GM13977 (cell line): Measurements from ENCODE around the gene FKBP4.

Source experiments
- DNase-seq: peaks from one replicate; pipeline ENCODE4 v3.0.0; 2012; ENCODE audit warnings: low spot score
- in situ Hi-C: fragments of 300-500 bp; cut with MboI; formaldehyde crosslinking; loops from one replicate; pipeline ENCODE4 v1.12.0; 2022; ENCODE audit warnings: low sequenced_read_pairs, low pct_unique_long_range_greater_than_20kb, mixed read lengths, inconsistent platforms; ENCODE audit not compliant: unreplicated experiment
- TF ChIP-seq, protein P1 (sequence below): IDR thresholded peaks from 2 replicates; pipeline ENCODE4 v1.5.1; 2012; ENCODE audit warnings: mild to moderate bottlenecking, control low read depth; ENCODE audit not compliant: insufficient read depth; ENCODE audit errors: extremely low read depth, missing control alignments

FKBP4 gene

DNA sequence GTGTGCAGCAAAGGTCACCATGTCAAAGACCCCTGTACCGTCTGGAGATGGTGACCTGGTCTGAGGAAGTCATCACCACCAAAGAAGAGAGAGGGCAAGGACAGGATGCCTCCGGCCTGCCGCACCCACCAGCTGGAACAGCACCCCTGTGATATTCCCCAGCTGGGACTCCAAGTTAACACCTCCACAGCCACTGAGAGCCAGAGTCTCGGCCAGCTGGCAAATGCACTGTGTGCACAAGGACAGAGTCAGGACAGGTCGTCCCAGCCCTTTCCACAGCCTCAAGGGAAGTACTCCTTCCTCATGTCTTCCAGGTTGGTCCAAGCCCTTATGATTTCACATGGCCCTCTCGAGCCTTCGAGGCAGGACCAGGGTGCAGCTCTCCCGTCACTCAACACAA, 19.3 kb upstream of the FKBP4 start:
- in situ Hi-C loops: no loop called here
- no peak for DNase-seq
- TF ChIP-seq, protein P1, sequence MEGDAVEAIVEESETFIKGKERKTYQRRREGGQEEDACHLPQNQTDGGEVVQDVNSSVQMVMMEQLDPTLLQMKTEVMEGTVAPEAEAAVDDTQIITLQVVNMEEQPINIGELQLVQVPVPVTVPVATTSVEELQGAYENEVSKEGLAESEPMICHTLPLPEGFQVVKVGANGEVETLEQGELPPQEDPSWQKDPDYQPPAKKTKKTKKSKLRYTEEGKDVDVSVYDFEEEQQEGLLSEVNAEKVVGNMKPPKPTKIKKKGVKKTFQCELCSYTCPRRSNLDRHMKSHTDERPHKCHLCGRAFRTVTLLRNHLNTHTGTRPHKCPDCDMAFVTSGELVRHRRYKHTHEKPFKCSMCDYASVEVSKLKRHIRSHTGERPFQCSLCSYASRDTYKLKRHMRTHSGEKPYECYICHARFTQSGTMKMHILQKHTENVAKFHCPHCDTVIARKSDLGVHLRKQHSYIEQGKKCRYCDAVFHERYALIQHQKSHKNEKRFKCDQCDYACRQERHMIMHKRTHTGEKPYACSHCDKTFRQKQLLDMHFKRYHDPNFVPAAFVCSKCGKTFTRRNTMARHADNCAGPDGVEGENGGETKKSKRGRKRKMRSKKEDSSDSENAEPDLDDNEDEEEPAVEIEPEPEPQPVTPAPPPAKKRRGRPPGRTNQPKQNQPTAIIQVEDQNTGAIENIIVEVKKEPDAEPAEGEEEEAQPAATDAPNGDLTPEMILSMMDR: no peak

DNA sequence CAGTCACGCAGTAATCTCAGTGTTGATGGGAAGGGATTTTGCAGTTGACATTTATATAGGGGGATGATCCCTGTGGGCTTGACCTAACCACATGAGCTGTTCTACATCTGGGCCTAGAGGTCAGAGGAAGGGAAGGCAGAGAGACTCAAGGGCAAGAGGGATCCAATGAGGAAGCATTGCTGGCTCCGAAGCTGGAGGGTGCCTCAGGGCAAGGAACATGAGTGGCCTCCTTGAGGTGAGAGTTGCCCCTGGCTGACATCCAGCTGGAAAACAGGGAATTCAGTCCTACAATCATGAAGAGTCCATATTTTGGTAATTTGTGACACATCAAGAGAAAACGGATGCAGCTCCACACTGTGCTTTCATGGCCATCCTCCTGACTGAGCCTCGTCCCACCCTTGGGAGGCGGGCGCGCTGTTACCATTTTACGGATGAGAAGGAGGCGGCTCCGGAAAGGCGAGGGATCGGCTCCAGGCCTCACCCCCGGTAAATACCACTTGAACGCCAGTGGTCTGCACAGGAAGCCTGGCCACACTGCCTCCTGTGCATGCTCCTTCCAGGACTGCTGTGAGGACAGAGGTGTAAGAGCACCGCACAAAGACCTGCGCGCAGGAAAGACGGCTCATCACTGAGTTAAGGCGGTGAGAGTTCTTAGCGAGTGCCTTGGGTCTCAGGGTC, 18.5 kb upstream of the FKBP4 start:
- in situ Hi-C loops: no loop called here
- DNase-seq: no peak
- TF ChIP-seq, protein P1: no peak

DNA sequence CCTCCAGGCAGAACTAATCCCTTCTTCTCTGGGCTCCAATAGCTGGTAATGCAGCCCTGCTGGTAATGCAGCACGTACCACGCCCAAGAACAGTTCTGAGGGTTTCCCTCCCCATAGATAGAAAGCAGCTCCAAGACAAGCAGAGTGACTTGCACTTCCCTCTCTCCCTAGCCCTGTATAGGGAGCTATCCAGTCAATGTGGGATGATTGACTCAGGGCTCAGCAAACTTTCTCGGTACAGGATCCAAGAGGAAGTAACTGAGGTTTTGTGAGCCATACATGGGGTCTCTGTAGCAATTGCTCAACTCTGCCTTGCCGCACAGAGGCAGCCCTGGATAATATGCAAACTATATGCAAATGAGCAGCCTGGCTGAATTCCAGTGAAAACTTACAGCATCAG, 15.5 kb upstream of the FKBP4 start:
- TF ChIP-seq, protein P1: no peak
- in situ Hi-C loops: no loop called here
- no peak for DNase-seq

DNA sequence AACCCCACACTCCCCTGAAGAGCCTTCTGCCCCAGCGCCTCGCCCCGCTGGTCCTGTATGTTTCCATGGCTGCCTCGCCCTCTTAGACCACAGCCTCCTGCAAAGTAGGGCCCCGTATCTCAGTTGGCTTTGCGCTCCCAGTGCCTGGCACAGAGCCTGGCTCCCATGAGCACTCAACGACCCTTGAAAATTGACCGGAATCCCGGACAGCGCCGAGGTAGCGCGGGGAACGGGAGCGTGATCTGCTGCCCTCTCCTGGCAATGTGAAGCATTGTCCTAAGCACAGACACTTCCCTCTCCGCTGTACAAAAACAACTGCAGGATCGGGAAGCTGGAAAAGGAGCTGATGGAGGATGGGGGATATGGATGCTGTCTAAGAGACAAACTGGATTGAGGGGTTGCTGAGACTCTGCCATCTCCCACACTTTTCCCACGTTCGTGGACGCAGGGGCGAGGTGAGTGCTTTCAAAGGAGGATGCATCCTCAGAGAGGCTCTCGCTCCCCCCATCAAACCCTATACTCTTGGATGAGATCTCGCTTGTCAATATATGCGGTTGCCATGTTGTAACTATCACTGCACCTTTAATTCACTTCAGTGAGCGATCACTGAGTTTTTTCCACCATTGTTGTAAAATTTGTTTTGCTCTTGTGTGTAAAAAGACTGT, 10.7 kb upstream of the FKBP4 start:
- DNase-seq: peak; percentile 66
- in situ Hi-C loops: no loop called here
- TF ChIP-seq, protein P1: peak; percentile 78

DNA sequence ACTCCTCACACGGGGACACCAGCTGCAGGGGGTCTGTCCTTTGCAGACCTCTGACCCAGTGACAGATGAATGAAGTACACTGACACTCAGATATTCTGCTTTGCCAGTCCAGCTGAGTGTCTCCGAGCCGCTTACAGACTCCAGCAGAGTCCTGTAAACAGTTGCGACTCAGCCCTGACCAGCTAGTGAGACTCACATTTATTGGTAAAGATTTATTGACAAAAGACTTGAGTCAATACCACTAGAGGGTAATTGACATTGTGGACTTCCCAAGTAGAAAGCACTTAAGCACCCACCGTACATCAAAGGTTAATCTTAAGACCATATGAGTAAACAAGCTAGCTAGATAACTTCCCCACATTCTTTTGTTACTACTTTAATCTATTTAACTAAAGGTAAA, 9.8 kb upstream of the FKBP4 start:
- TF ChIP-seq, protein P1: no peak

DNA sequence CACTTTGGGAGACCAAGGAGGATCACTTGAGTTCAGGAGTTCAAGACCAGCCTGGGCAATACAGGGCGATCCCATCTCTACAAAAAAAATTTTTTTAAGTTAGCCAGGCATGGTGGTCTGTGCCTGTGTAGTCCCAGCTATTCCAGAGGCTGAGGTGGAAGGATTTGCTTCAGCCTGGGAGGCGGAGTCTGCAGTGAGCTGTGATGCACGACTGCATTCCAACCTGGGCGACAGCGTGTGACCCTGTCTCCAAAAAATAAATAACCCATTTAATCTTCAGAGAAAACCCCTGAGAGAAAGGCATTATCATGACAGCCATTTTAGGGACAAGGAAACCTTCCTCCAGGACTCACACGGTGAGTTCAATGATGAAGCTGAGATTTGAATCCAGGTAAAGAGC, 3.7 kb upstream of the FKBP4 start:
- DNase-seq: no peak
- in situ Hi-C loops: no loop called here
- TF ChIP-seq, protein P1: no peak

More for the DNA sequence above, 9.8 kb upstream of the FKBP4 start:
- DNase-seq: no peak
- in situ Hi-C loops: no loop called here
